Measurements from ENCODE around the gene MS4A10. TPM values are rescaled to one million over a fixed set of nuclear protein-coding genes. Genes with fewer than 3 reads are reported as not detected.

MS4A10 gene
- total and polyA plus RNA-seq, 7 donors, result not detected

DNA sequence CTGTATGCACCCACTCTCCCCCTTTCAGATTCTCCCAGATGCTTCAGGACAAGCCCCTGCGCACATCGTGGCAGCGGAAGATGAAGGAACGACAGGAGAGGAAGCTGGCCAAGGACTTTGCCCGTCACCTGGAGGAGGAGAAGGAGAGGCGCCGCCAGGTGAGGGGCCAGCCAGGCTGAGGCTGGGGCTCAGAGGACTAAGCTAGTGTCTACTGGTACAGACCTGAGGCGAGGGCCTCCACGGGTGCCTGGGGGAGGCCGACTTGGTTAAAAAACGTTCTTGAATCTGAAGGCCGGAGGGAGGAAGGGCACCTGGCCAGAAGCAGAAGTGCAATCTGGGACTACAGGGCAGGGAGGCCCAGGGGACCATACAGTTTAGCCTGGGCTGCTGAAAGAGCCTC, 62.8 kb downstream of the MS4A10 start:
- H3K27me3 ChIP-seq, result peaks cover 0 to 12% (median 0%) of the 10 kb centered on the region in 3 donors
- intact Hi-C loops (cut with DNase I), result no loop called here
- DNase-seq, result no peak
- TF ChIP-seq, protein P1, sequence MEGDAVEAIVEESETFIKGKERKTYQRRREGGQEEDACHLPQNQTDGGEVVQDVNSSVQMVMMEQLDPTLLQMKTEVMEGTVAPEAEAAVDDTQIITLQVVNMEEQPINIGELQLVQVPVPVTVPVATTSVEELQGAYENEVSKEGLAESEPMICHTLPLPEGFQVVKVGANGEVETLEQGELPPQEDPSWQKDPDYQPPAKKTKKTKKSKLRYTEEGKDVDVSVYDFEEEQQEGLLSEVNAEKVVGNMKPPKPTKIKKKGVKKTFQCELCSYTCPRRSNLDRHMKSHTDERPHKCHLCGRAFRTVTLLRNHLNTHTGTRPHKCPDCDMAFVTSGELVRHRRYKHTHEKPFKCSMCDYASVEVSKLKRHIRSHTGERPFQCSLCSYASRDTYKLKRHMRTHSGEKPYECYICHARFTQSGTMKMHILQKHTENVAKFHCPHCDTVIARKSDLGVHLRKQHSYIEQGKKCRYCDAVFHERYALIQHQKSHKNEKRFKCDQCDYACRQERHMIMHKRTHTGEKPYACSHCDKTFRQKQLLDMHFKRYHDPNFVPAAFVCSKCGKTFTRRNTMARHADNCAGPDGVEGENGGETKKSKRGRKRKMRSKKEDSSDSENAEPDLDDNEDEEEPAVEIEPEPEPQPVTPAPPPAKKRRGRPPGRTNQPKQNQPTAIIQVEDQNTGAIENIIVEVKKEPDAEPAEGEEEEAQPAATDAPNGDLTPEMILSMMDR (IDR thresholded peaks at IDR 0.05), result no peak
- TF ChIP-seq EP300 (IDR thresholded peaks at IDR 0.05), result no peak
- TF ChIP-seq POLR2AphosphoS5 (IDR thresholded peaks at IDR 0.05), result no peak
- no peak for TF ChIP-seq POLR2A (IDR thresholded peaks at IDR 0.05)
- 90 to 92% methylated on average over 12 of the region's 12 CpGs for WGBS, 2 donors
- H3K4me1 ChIP-seq, result peaks cover 0 to 26% (median 23%) of the 10 kb centered on the region in 4 donors
- H3K36me3 ChIP-seq, result peaks cover 4 to 45% (median 31%) of the 10 kb centered on the region in 4 donors
- H3K4me3 ChIP-seq, result no peak overlapping the region
- no peaks in the 10 kb centered on the region for H3K9me3 ChIP-seq
- no peak overlapping the region for H3K27ac ChIP-seq

DNA sequence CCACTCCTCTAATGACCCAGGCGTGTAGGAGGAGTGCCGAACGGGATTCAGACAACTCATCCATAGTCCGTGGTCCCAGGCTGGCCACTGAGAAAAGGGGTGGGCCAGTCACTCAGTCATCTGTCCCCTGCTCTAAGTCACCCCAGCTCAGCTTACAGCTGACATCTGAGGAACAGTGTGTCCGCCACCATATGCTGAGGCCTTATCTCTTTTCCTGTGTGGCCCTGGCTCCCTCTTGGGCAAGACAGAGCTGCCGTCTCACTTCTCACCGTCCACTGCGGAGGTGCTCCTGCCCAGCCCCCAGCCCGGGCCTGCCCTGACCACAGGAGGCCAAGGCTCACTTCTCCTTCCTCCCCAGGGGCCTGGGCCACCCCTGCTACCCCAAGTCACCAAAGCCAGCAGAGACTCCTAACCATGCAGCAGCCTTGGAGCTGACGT, 63.6 kb downstream of the MS4A10 start:
- DNase-seq, result no peak
- Histone ChIP-seq H3K4me3 (no peak overlapping the region), H3K4me1 (peaks cover 0 to 17% (median 14%) of the 10 kb centered on the region in 4 donors), H3K36me3 (peaks cover 4 to 45% (median 31%) of the 10 kb centered on the region in 4 donors), H3K27ac (no peak overlapping the region), H3K27me3 (peaks cover 0 to 17% (median 0%) of the 10 kb centered on the region in 3 donors), H3K9me3 (no peaks in the 10 kb centered on the region)
- WGBS, 2 donors, result 87 to 88% methylated on average over 10 of the region's 10 CpGs
- TF ChIP-seq EP300 (IDR thresholded peaks at IDR 0.05), result no peak
- intact Hi-C loops (cut with DNase I), result no loop called here

DNA sequence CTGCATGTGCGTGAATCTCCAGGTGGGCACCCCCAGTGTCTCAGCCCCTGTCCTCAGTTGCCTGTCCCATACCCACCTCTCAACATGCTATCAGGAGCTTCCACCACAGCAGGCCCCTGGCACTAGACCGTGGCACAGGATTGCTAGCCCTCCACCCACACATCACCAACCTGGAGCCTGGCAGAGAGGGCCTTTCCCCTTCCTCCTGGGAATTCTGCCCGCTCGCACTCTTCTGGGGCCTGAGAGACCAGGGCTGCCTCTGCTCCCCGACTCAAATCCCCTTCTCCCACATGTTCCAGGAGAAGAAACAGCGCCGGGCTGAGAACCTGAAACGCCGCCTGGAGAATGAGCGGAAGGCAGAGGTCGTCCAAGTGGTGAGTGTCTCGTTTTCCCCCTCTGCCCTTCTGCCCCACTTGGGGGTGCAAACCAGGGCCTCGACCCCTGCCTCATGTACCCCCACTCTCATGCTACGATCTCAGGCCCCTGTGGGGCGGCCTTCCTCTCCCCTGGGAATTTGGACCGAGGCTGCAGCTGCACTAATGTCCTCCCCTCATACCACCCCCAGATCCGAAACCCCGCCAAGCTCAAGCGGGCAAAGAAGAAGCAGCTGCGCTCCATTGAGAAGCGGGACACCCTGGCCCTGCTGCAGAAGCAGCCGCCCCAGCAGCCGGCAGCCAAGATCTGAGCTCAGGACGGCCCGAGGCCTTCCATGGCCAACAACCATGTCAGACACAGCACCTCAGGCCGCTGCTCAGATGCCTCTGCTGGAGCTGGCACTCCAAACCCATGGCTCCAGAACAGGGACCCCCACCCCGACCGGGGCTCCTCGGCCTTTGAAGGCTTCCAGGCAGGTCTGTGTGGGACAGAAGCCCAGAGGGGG, 64.7 kb downstream of the MS4A10 start:
- intact Hi-C loops (cut with DNase I), result no loop called here
- no peak overlapping the region for H3K4me3 ChIP-seq
- H3K4me1 ChIP-seq, result peaks cover 0 to 6% (median 3%) of the 10 kb centered on the region in 4 donors
- H3K9me3 ChIP-seq, result no peaks in the 10 kb centered on the region
- H3K27ac ChIP-seq, result no peak overlapping the region
- DNase-seq, result no peak
- peaks cover 0 to 17% (median 0%) of the 10 kb centered on the region in 3 donors for H3K27me3 ChIP-seq
- peaks cover 4 to 45% (median 31%) of the 10 kb centered on the region in 4 donors for H3K36me3 ChIP-seq
- no peak for TF ChIP-seq POLR2AphosphoS5 (IDR thresholded peaks at IDR 0.05)
- TF ChIP-seq, protein P1 (IDR thresholded peaks at IDR 0.05), result no peak
- TF ChIP-seq POLR2A (IDR thresholded peaks at IDR 0.05), result no peak
- no peak for TF ChIP-seq EP300 (IDR thresholded peaks at IDR 0.05)
- WGBS, 2 donors, result 92 to 94% methylated on average over 29 of the region's 29 CpGs

Other genes starting within 250 kb of the MS4A10 start
- gene MS4A8, start 85.7 kb upstream of the MS4A10 start, total RNA-seq, result not detected
- 1 to 10 TPM; 3.6 to 9.6 (median 4.4) TPM for gene MS4A8, start 85.7 kb upstream of the MS4A10 start, polyA plus RNA-seq
- not detected for gene MS4A18, start 60.6 kb upstream of the MS4A10 start, total RNA-seq
- under 1 TPM in 1 of 3 donors, not detected in 2; 0.10 TPM for gene MS4A18, start 60.6 kb upstream of the MS4A10 start, polyA plus RNA-seq
- not detected for gene MS4A15, start 28.5 kb upstream of the MS4A10 start, total RNA-seq
- gene MS4A15, start 28.5 kb upstream of the MS4A10 start, polyA plus RNA-seq, result under 1 TPM in 1 of 3 donors, not detected in 2; 0.04 TPM
- gene CCDC86, start 56.8 kb downstream of the MS4A10 start, total RNA-seq, result 10 to 100 TPM in 2 of 4 donors, 1 to 10 TPM in 2; 8.6 to 12.0 (median 10.8) TPM
- gene CCDC86, start 56.8 kb downstream of the MS4A10 start, polyA plus RNA-seq, result 10 to 100 TPM in 1 of 3 donors, 1 to 10 TPM in 2; 4.8 to 24.0 (median 9.0) TPM
- gene PTGDR2, start 70.6 kb downstream of the MS4A10 start, total RNA-seq, result under 1 TPM in 3 of 4 donors, not detected in 1; 0.27 to 0.83 (median 0.71) TPM
- gene PTGDR2, start 70.6 kb downstream of the MS4A10 start, polyA plus RNA-seq, result 1 to 10 TPM in 2 of 3 donors, under 1 TPM in 1; 0.60 to 2.2 (median 1.4) TPM
- not detected for gene ZP1, start 82.2 kb downstream of the MS4A10 start, total RNA-seq
- under 1 TPM in 1 of 3 donors, not detected in 2; 0.15 TPM for gene ZP1, start 82.2 kb downstream of the MS4A10 start, polyA plus RNA-seq
- 10 to 100 TPM; 37.1 to 52.5 (median 38.9) TPM for gene PRPF19, start 121.3 kb downstream of the MS4A10 start, total RNA-seq
- gene PRPF19, start 121.3 kb downstream of the MS4A10 start, polyA plus RNA-seq, result 10 to 100 TPM; 41.2 to 92.3 (median 42.0) TPM
- 100 to 1,000 TPM in 2 of 4 donors, 10 to 100 TPM in 2; 86.2 to 115 (median 98.4) TPM for gene TMEM109, start 128.8 kb downstream of the MS4A10 start, total RNA-seq
- gene TMEM109, start 128.8 kb downstream of the MS4A10 start, polyA plus RNA-seq, result 10 to 100 TPM; 16.2 to 57.7 (median 17.3) TPM
- gene TMEM132A, start 139.1 kb downstream of the MS4A10 start, total RNA-seq, result 10 to 100 TPM in 1 of 4 donors, 1 to 10 TPM in 2, under 1 TPM in 1; 0.49 to 17.4 (median 2.9) TPM
- gene TMEM132A, start 139.1 kb downstream of the MS4A10 start, polyA plus RNA-seq, result 1 to 10 TPM in 2 of 3 donors, under 1 TPM in 1; 0.60 to 8.5 (median 2.3) TPM
- gene SLC15A3, start 166.8 kb downstream of the MS4A10 start, total RNA-seq, result 10 to 100 TPM; 12.8 to 43.9 (median 28.6) TPM
- 10 to 100 TPM; 13.8 to 32.0 (median 21.3) TPM for gene SLC15A3, start 166.8 kb downstream of the MS4A10 start, polyA plus RNA-seq
- 1 to 10 TPM in 2 of 4 donors, under 1 TPM in 1, not detected in 1; 0.81 to 1.9 (median 1.2) TPM for gene CD6, start 186.3 kb downstream of the MS4A10 start, total RNA-seq
- 10 to 100 TPM in 1 of 3 donors, under 1 TPM in 2; under 0.01 to 14.1 (median 0.23) TPM for gene CD6, start 186.3 kb downstream of the MS4A10 start, polyA plus RNA-seq

Data from sigmoid colon (tissue), 7 donors.